HEK293 (cell line): ENCODE measurements around the gene SF3B6.

Source experiments
- CTCF ChIA-PET: fragments of 350-600 bp; formaldehyde crosslinking; extraction: SDS; loops from one replicate; lab custom pipeline; 2021; ENCODE audit warnings: antibody characterized with exemption; lab: Yijun Ruan, JAX
- POLR2A ChIA-PET: fragments of 300-600 bp; formaldehyde crosslinking; extraction: SDS; loops from one replicate; lab custom pipeline; 2020; ENCODE audit warnings: antibody characterized with exemption, inconsistent platforms; lab: Yijun Ruan, JAX
- H3K27ac ChIP-seq: fragments of 200-500 bp; sonication (Bioruptor generic); 2 replicates; pipeline ENCODE4 v1.5.1; 2014; ENCODE audit warnings: low read depth, low read length, control low read depth, inconsistent platforms; ENCODE audit errors: extremely low read depth
- H3K36me3 ChIP-seq, 2 experiments: fragments of 200-500 bp in 1 of 2; sonication (Bioruptor generic) in 1 of 2; 1 replicate in 1 of 2; 2 replicates in 1 of 2; pipeline ENCODE4 v1.5.1; 2014 to 2017; ENCODE audit warnings: inconsistent platforms in 2 of 2, low read length in 2 of 2; ENCODE audit not compliant: control insufficient read depth in 2 of 2, insufficient read depth in 1 of 2
- H3K4me1 ChIP-seq: fragments of 200-500 bp; sonication (Bioruptor generic); 2 replicates; pipeline ENCODE4 v1.5.1; 2014; ENCODE audit warnings: mild to moderate bottlenecking, low read length, inconsistent platforms; ENCODE audit not compliant: control insufficient read depth, insufficient read depth
- H3K4me3 ChIP-seq: 2 replicates; pipeline ENCODE4 v1.5.1; 2011; ENCODE audit warnings: low read depth, mild to moderate bottlenecking, control low read depth, low read length, moderate library complexity
- H3K9me3 ChIP-seq: fragments of 200-500 bp; sonication (Bioruptor generic); 2 replicates; pipeline ENCODE4 v1.5.1; 2014; ENCODE audit warnings: low read depth, low read length, inconsistent platforms; ENCODE audit not compliant: control insufficient read depth, insufficient read depth
- GLI2 ChIP-seq: fragments of 450-650 bp; formaldehyde crosslinking; IDR thresholded peaks from 2 replicates; pipeline ENCODE4; 2017; ENCODE audit warnings: missing biosample characterization, missing genetic modification characterization, low read depth, borderline replicate concordance
- HOXC10 ChIP-seq: sonication (generic); formaldehyde crosslinking; IDR thresholded peaks from 2 replicates; pipeline ENCODE4 v1.8.1; 2023; ENCODE audit warnings: mild to moderate bottlenecking, missing genetic modification reagents
- OVOL3 ChIP-seq: fragments of 450-650 bp; formaldehyde crosslinking; IDR thresholded peaks from 2 replicates; pipeline ENCODE4 v1.5.1; 2016; ENCODE audit warnings: missing biosample characterization, missing genetic modification characterization
- REPIN1 ChIP-seq: fragments of 450-650 bp; formaldehyde crosslinking; IDR thresholded peaks from 2 replicates; pipeline ENCODE4 v1.5.1; 2017; ENCODE audit warnings: missing biosample characterization, missing genetic modification characterization, low read depth
- SCRT1 ChIP-seq: fragments of 450-650 bp; formaldehyde crosslinking; IDR thresholded peaks from 2 replicates; pipeline ENCODE4 v1.5.1; 2016; ENCODE audit warnings: missing biosample characterization, missing genetic modification characterization, borderline replicate concordance
- ZBTB8A ChIP-seq: fragments of 450-650 bp; formaldehyde crosslinking; IDR thresholded peaks from 2 replicates; pipeline ENCODE4 v1.5.1; 2016; ENCODE audit warnings: missing biosample characterization, missing genetic modification characterization
- ZFHX2 ChIP-seq: fragments of 450-650 bp; formaldehyde crosslinking; conservative IDR thresholded peaks from 2 replicates; pipeline ENCODE4 v1.5.1; 2016; ENCODE audit warnings: missing biosample characterization, missing genetic modification characterization
- ZNF16 ChIP-seq: fragments of 450-650 bp; formaldehyde crosslinking; IDR thresholded peaks from 2 replicates; pipeline ENCODE4 v1.5.1; 2016; ENCODE audit warnings: low read depth, missing biosample characterization, missing genetic modification characterization
- ZNF211 ChIP-seq: fragments of 450-650 bp; formaldehyde crosslinking; IDR thresholded peaks from 2 replicates; pipeline ENCODE4 v1.5.1; 2016; ENCODE audit warnings: low read depth, missing biosample characterization, missing genetic modification characterization
- ZNF223 ChIP-seq: fragments of 450-650 bp; formaldehyde crosslinking; IDR thresholded peaks from 2 replicates; pipeline ENCODE4 v1.5.1; 2016; ENCODE audit warnings: missing biosample characterization, missing genetic modification characterization
- ZNF366 ChIP-seq: fragments of 450-650 bp; formaldehyde crosslinking; conservative IDR thresholded peaks from 2 replicates; pipeline ENCODE4 v1.5.1; 2016; ENCODE audit warnings: missing biosample characterization, missing genetic modification characterization
- ZNF416 ChIP-seq: fragments of 450-650 bp; formaldehyde crosslinking; IDR thresholded peaks from 2 replicates; pipeline ENCODE4 v1.5.1; 2016; ENCODE audit warnings: missing biosample characterization, missing genetic modification characterization
- ZNF48 ChIP-seq: fragments of 450-650 bp; formaldehyde crosslinking; IDR thresholded peaks from 2 replicates; pipeline ENCODE4 v1.5.1; 2016; ENCODE audit warnings: missing biosample characterization, missing genetic modification characterization
- ZNF530 ChIP-seq: fragments of 450-650 bp; formaldehyde crosslinking; IDR thresholded peaks from 2 replicates; pipeline ENCODE4 v1.5.1; 2016; ENCODE audit warnings: low read depth, missing biosample characterization, missing genetic modification characterization
- ZNF560 ChIP-seq: fragments of 450-650 bp; formaldehyde crosslinking; IDR thresholded peaks from 2 replicates; pipeline ENCODE4 v1.5.1; 2017; ENCODE audit warnings: missing biosample characterization, missing genetic modification characterization, borderline replicate concordance
- ZNF660 ChIP-seq: fragments of 450-650 bp; IDR thresholded peaks from 2 replicates; pipeline ENCODE4 v1.5.1; 2018; ENCODE audit warnings: missing biosample characterization, mild to moderate bottlenecking, missing genetic modification characterization
- ZNF830 ChIP-seq: fragments of 450-650 bp; IDR thresholded peaks from 2 replicates; pipeline ENCODE4 v1.5.0; 2018; ENCODE audit warnings: missing biosample characterization, missing genetic modification characterization, low read depth, mild to moderate bottlenecking, moderate library complexity
- ZSCAN23 ChIP-seq: fragments of 450-650 bp; formaldehyde crosslinking; IDR thresholded peaks from 2 replicates; pipeline ENCODE4 v1.5.1; 2016; ENCODE audit warnings: missing biosample characterization, missing genetic modification characterization
- ZXDB ChIP-seq: fragments of 450-650 bp; formaldehyde crosslinking; IDR thresholded peaks from 2 replicates; pipeline ENCODE4 v1.5.1; 2016; ENCODE audit warnings: missing biosample characterization, missing genetic modification characterization
- TF ChIP-seq, protein P1 (sequence below): IDR thresholded peaks from 2 replicates; pipeline ENCODE4 v1.6.1; 2011; ENCODE audit warnings: mild to moderate bottlenecking, low read depth, low read length, borderline replicate concordance
- TF ChIP-seq, protein P2 (sequence below): fragments of 450-650 bp; formaldehyde crosslinking; IDR thresholded peaks from 2 replicates; pipeline ENCODE4 v1.5.1; 2016; ENCODE audit warnings: missing biosample characterization, missing genetic modification characterization
- TF ChIP-seq, protein P3 (sequence below): fragments of 450-650 bp; IDR thresholded peaks from 2 replicates; pipeline ENCODE4 v1.5.1; 2018; ENCODE audit warnings: missing biosample characterization, mild to moderate bottlenecking, missing genetic modification characterization
- TF ChIP-seq, protein P4 (sequence below): fragments of 450-650 bp; formaldehyde crosslinking; IDR thresholded peaks from 2 replicates; pipeline ENCODE4 v1.5.1; 2016; ENCODE audit warnings: missing biosample characterization, missing genetic modification characterization
- TF ChIP-seq, protein P5 (sequence below): fragments of 450-650 bp; formaldehyde crosslinking; IDR thresholded peaks from 2 replicates; pipeline ENCODE4 v1.5.1; 2016; ENCODE audit warnings: missing biosample characterization, missing genetic modification characterization

The SF3B6 gene

DNA sequence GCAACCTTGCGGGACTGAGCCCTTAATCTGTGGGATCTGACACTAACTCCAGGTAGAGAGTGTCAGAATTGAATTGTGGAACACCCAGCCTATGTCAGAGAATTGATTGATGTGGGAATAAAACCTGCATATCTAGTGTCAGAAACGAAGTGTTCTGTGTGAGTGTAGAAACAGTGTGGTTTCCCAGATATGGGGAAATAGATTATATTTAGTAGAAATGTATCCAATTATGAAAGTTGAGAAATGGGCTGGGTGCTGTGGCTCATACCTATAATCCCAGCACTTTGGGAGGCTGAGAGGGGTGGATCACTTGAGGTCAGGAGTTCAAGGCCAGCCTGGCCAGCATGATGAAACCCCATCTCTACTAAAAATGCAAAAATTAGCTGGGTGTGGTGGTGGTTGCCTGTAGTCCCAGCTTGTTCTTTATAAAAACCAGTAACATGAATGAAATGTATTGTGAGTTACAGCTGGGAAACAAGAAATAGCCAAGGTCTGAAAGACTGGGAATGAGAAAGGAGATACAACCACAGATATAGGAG is 12.8 kb upstream of the SF3B6 start:
- Histone ChIP-seq H3K9me3 (no peaks in the 10 kb centered on the region), H3K36me3 (peaks cover 0 to 11% of the 10 kb centered on the region in 2 experiments; a peak in 2 of 3 replicates), H3K4me3 (no peak overlapping the region), H3K4me1 (no peaks in the 10 kb centered on the region), H3K27ac (no peak overlapping the region)
- TF ChIP-seq ZNF660 (tag by site-specific recombination), result no peak
- TF ChIP-seq, protein P1, sequence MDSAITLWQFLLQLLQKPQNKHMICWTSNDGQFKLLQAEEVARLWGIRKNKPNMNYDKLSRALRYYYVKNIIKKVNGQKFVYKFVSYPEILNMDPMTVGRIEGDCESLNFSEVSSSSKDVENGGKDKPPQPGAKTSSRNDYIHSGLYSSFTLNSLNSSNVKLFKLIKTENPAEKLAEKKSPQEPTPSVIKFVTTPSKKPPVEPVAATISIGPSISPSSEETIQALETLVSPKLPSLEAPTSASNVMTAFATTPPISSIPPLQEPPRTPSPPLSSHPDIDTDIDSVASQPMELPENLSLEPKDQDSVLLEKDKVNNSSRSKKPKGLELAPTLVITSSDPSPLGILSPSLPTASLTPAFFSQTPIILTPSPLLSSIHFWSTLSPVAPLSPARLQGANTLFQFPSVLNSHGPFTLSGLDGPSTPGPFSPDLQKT, result no peak
- TF ChIP-seq ZNF560 (tag by site-specific recombination), result no peak
- POLR2A ChIA-PET, result no interaction called here
- CTCF ChIA-PET, result interaction anchor here (0.7 kb wide), 1 partner anchor 570 kb away, joined by 3 read pairs; no protein-coding TSS in a partner anchor

DNA sequence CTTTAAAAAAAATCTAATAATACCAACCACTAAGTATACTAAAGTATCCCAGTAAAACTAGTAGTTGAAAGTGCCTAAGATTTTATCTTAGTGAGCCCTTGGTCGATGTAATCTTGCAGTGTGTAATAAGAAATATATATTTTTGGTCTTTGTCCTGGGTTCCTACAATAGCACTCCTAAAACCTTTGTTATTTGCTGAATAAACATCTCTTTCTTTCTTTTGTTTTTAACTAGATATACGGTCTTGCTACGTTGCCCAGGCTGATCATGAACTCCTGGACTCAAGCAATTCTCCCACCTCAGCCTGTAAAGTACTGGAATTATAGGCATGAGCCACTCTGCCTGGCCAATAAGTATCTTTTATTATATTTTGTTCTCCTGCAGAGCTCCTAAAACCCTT is 10.9 kb upstream of the SF3B6 start:
- POLR2A ChIA-PET, result interaction anchor here (0.9 kb wide), 1 partner anchor 10 kb away, joined by 4 read pairs; the partner anchor contains the start of gene SF3B6
- H3K27ac ChIP-seq, result no peak overlapping the region
- peaks cover 2 to 24% of the 10 kb centered on the region in 2 experiments; a peak in 2 of 3 replicates for H3K36me3 ChIP-seq
- H3K4me3 ChIP-seq, result no peak overlapping the region
- CTCF ChIA-PET, result interaction anchor here (0.6 to 0.7 kb wide), 2 partner anchors 19 to 253 kb away, joined by 3 read pairs; no protein-coding TSS in a partner anchor
- H3K9me3 ChIP-seq, result no peaks in the 10 kb centered on the region
- H3K4me1 ChIP-seq, result no peaks in the 10 kb centered on the region
- TF ChIP-seq REPIN1 (tag by site-specific recombination) (no peak), ZSCAN23 (tag by site-specific recombination) (no peak), ZNF416 (no peak), ZBTB8A (tag by site-specific recombination) (no peak), ZFHX2 (tag by site-specific recombination) (no peak), ZNF530 (no peak), HOXC10 (CRISPR knock-in tag) (no peak), ZNF366 (tag by site-specific recombination) (no peak), OVOL3 (tag by site-specific recombination) (no peak), ZNF16 (no peak), GLI2 (tag by site-specific recombination) (no peak), ZNF48 (no peak)
- TF ChIP-seq, protein P2, sequence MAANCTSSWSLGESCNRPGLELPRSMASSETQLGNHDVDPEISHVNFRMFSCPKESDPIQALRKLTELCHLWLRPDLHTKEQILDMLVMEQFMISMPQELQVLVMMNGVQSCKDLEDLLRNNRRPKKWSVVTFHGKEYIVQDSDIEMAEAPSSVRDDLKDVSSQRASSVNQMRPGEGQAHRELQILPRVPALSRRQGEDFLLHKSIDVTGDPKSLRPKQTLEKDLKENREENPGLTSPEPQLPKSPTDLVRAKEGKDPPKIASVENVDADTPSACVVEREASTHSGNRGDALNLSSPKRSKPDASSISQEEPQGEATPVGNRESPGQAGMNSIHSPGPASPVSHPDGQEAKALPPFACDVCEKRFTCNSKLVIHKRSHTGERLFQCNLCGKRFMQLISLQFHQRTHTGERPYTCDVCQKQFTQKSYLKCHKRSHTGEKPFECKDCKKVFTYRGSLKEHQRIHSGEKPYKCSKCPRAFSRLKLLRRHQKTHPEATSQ, result no peak
- TF ChIP-seq, protein P3, sequence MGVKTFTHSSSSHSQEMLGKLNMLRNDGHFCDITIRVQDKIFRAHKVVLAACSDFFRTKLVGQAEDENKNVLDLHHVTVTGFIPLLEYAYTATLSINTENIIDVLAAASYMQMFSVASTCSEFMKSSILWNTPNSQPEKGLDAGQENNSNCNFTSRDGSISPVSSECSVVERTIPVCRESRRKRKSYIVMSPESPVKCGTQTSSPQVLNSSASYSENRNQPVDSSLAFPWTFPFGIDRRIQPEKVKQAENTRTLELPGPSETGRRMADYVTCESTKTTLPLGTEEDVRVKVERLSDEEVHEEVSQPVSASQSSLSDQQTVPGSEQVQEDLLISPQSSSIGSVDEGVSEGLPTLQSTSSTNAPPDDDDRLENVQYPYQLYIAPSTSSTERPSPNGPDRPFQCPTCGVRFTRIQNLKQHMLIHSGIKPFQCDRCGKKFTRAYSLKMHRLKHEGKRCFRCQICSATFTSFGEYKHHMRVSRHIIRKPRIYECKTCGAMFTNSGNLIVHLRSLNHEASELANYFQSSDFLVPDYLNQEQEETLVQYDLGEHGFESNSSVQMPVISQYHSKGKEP, result no peak
- TF ChIP-seq, all 188 proteins: peak for 0

DNA sequence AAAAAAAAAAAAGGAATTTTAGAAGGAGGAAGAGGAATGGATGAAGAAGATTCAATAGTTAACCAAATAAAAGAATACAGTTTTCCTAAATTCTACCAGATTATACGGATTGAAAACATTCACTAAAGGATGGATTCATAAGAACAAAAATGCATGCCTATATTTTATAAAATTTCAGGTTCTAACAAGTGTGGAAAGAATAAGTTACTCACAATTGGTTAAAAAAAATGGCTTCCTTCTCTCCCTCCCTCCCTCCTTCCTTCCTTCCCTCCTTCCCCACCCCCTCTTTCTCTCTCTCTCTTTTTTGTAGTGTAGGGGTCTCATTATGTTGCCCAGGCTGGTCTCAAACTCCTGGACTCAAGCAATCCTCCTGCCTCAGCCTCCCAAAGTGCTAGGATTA is 10.1 kb upstream of the SF3B6 start:
- Histone ChIP-seq H3K9me3 (no peaks in the 10 kb centered on the region), H3K4me1 (no peaks in the 10 kb centered on the region), H3K36me3 (peaks cover 3 to 29% of the 10 kb centered on the region in 2 experiments; a peak in 2 of 3 replicates), H3K4me3 (no peak overlapping the region), H3K27ac (no peak overlapping the region)
- ChIA-PET POLR2A (no interaction called here), CTCF (interaction anchor here (0.6 to 0.7 kb wide), 2 partner anchors 160 to 252 kb away, joined by 3 read pairs; partner anchors contain the start of gene ATAD2B)
- TF ChIP-seq SCRT1 (tag by site-specific recombination) (no peak), ZNF223 (no peak), ZNF830 (tag by site-specific recombination) (no peak), ZNF211 (tag by site-specific recombination) (no peak), ZXDB (tag by site-specific recombination) (no peak)
- TF ChIP-seq, protein P4, sequence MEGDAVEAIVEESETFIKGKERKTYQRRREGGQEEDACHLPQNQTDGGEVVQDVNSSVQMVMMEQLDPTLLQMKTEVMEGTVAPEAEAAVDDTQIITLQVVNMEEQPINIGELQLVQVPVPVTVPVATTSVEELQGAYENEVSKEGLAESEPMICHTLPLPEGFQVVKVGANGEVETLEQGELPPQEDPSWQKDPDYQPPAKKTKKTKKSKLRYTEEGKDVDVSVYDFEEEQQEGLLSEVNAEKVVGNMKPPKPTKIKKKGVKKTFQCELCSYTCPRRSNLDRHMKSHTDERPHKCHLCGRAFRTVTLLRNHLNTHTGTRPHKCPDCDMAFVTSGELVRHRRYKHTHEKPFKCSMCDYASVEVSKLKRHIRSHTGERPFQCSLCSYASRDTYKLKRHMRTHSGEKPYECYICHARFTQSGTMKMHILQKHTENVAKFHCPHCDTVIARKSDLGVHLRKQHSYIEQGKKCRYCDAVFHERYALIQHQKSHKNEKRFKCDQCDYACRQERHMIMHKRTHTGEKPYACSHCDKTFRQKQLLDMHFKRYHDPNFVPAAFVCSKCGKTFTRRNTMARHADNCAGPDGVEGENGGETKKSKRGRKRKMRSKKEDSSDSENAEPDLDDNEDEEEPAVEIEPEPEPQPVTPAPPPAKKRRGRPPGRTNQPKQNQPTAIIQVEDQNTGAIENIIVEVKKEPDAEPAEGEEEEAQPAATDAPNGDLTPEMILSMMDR (tag by site-specific recombination), result no peak
- TF ChIP-seq, protein P5, sequence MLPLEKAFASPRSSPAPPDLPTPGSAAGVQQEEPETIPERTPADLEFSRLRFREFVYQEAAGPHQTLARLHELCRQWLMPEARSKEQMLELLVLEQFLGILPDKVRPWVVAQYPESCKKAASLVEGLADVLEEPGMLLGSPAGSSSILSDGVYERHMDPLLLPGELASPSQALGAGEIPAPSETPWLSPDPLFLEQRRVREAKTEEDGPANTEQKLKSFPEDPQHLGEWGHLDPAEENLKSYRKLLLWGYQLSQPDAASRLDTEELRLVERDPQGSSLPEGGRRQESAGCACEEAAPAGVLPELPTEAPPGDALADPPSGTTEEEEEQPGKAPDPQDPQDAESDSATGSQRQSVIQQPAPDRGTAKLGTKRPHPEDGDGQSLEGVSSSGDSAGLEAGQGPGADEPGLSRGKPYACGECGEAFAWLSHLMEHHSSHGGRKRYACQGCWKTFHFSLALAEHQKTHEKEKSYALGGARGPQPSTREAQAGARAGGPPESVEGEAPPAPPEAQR, result no peak
